Measurements from ENCODE around the gene ANKH. TPM values are rescaled to one million over a fixed set of nuclear protein-coding genes. Genes with fewer than 3 reads are reported as not detected.

ANKH gene
- polyA plus RNA-seq, 4 donors: 33.0 to 82.2 (median 41.9) TPM

DNA sequence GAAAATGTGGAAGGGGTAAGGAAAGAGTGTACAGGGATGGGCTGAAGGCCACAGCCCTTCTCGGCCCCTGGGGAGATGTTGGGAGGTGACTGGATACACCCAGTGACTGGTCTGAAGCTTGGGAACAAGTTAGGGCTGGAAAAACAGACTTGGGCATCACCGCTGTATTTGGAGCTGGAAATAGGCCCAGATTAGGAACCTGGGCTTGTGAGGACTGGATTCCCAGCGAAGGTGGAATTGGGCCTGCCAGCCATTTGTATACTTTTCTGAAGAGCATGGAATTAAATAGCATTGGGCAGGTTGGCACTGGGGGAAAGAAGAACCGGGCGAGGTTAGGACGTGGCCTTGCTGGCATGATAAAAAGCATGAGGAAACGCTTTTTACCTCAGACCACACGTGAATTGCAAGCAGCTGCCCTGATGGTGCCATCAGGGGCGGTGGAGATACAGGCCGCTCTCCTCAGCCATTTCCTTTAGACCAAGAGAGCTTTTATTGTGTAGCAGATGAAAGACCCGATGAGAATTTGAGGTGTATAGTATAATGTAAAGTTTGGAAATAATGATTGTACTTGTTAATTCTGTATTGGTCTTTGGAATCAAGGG is 169.2 kb downstream of the ANKH start:
- Histone ChIP-seq H3K27ac (ENCODE audit: low read depth in 1 of 3, low read length in 2 of 3) (no peak overlapping the region), H3K9me3 (ENCODE audit: control insufficient read depth in 2 of 2, insufficient read depth in 1 of 2, low read depth in 1 of 2, low read length in 1 of 2) (no peaks in the 10 kb centered on the region), H3K4me1 (ENCODE audit: control insufficient read depth in 3 of 3, insufficient read depth in 2 of 3, low read depth in 1 of 3, low read length in 2 of 3) (no peaks in the 10 kb centered on the region), H3K4me3 (ENCODE audit: low read depth in 1 of 3, low read length in 3 of 3) (no peak overlapping the region), H3K27me3 (ENCODE audit: control insufficient read depth in 3 of 3, insufficient read depth in 3 of 3, low read length in 3 of 3) (no peaks in the 10 kb centered on the region), H3K36me3 (ENCODE audit: control insufficient read depth in 3 of 3, insufficient read depth in 2 of 3, low read depth in 1 of 3, low read length in 3 of 3) (peaks cover 13 to 48% (median 17%) of the 10 kb centered on the region in 3 donors)
- 78 to 84% (median 80%) methylated on average over 11 of the region's 11 CpGs for WGBS, 3 donors
- FAIRE-seq (no peak), DNase-seq (no peak)

- Histone ChIP-seq H3K9me3 (ENCODE audit: control insufficient read depth in 2 of 2, insufficient read depth in 1 of 2, low read depth in 1 of 2, low read length in 1 of 2) (no peaks in the 10 kb centered on the region), H3K27ac (ENCODE audit: low read depth in 1 of 3, low read length in 2 of 3) (no peak overlapping the region), H3K27me3 (ENCODE audit: control insufficient read depth in 3 of 3, insufficient read depth in 3 of 3, low read length in 3 of 3) (no peaks in the 10 kb centered on the region), H3K4me3 (ENCODE audit: low read depth in 1 of 3, low read length in 3 of 3) (no peak overlapping the region), H3K4me1 (ENCODE audit: control insufficient read depth in 3 of 3, insufficient read depth in 2 of 3, low read depth in 1 of 3, low read length in 2 of 3) (no peaks in the 10 kb centered on the region), H3K36me3 (ENCODE audit: control insufficient read depth in 3 of 3, insufficient read depth in 2 of 3, low read depth in 1 of 3, low read length in 3 of 3) (peaks cover 13 to 54% (median 17%) of the 10 kb centered on the region in 3 donors)
- FAIRE-seq: no peak
- WGBS, 3 donors: 96 to 98% (median 97%) methylated on average over 10 of the region's 10 CpGs
- no peak for DNase-seq
Observed at GRCh38 chr5:14701556-14701955, 170.0 kb downstream of the ANKH start.

DNA sequence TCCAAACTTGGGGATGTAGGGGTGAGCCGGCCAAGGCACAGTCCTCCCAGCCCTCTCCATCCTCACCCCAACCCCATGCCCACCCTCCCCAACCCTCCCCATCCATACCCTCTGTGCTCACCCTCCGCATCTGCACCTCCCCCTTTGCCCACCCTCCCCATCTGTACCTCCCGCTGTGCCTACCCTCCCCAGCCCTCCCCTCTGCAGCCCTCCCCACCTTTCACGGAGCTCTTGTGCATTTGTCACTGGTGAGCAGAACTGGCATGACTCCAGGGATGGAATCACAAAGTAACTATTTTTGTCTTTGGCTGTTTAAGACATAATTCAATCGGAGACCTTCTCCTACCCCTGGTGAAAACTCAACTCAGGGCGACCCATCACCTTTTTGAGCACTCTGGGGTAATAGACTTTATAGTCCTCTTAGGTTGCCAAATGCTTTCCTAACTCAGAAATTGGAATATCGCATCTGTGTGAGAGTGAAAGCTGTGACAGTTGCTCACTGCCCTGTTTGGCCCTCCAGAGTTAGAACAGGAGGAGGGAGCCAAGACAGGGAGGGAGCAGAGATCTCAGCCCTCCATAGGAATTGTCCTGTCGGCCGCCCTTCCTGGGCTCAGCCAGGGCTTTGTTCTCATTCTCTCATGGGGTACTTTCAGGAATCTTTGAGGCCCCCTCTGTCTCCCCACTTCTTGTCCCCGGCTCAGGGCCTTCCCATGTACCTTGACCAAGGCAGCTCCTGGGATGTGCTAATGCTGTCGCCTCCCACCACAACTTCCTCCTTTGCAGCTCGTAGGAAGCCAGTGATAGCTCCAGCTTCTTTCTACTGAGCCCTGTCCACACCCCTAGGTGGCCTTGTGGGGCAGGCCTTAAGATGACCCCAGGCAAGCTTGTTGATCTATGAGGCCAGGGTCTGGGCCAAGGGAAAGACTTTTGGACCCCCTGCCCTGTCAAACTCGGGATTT is 170.8 kb downstream of the ANKH start:
- WGBS, 3 donors: 71 to 78% (median 77%) methylated on average over 13 of the region's 13 CpGs
- Histone ChIP-seq H3K27me3 (ENCODE audit: control insufficient read depth in 3 of 3, insufficient read depth in 3 of 3, low read length in 3 of 3) (no peaks in the 10 kb centered on the region), H3K4me3 (ENCODE audit: low read depth in 1 of 3, low read length in 3 of 3) (no peak overlapping the region), H3K27ac (ENCODE audit: low read depth in 1 of 3, low read length in 2 of 3) (no peak overlapping the region), H3K9me3 (ENCODE audit: control insufficient read depth in 2 of 2, insufficient read depth in 1 of 2, low read depth in 1 of 2, low read length in 1 of 2) (no peaks in the 10 kb centered on the region), H3K4me1 (ENCODE audit: control insufficient read depth in 3 of 3, insufficient read depth in 2 of 3, low read depth in 1 of 3, low read length in 2 of 3) (no peaks in the 10 kb centered on the region), H3K36me3 (ENCODE audit: control insufficient read depth in 3 of 3, insufficient read depth in 2 of 3, low read depth in 1 of 3, low read length in 3 of 3) (peaks cover 12 to 54% (median 21%) of the 10 kb centered on the region in 3 donors)
- FAIRE-seq (no peak), DNase-seq (no peak)

DNA sequence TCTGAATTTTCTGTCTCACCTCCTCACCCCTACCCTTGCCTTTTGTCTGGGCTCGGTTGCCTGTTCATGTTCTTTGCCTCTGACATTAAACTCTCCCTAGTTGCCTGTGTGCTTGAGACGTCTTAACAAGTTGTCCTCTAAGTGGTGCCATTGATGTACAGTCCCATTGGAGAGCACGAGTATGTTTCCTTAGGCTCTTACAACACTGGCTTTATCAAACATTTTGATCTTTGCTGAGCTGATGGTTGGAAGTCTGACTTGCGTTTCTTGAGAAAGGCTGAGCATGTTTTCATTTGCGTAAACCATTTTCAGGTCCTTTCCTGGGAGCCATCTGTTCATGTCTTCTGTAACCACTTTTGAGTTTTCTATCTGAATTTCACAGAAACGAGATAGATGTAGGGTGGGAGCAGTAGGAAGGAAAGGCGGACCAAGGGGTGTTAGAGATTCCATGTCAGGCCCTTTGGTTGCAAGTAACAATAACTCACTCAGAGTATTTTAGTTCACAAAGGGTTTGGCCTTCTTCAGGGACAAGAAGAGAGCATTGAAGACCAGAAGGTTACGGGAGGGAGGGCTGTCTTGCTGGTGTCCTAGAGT is 171.7 kb downstream of the ANKH start:
- Histone ChIP-seq H3K36me3 (ENCODE audit: control insufficient read depth in 3 of 3, insufficient read depth in 2 of 3, low read depth in 1 of 3, low read length in 3 of 3) (peaks cover 9 to 47% (median 20%) of the 10 kb centered on the region in 3 donors), H3K9me3 (ENCODE audit: control insufficient read depth in 2 of 2, insufficient read depth in 1 of 2, low read depth in 1 of 2, low read length in 1 of 2) (no peaks in the 10 kb centered on the region), H3K4me1 (ENCODE audit: control insufficient read depth in 3 of 3, insufficient read depth in 2 of 3, low read depth in 1 of 3, low read length in 2 of 3) (no peaks in the 10 kb centered on the region), H3K27me3 (ENCODE audit: control insufficient read depth in 3 of 3, insufficient read depth in 3 of 3, low read length in 3 of 3) (no peaks in the 10 kb centered on the region), H3K27ac (ENCODE audit: low read depth in 1 of 3, low read length in 2 of 3) (no peak overlapping the region), H3K4me3 (ENCODE audit: low read depth in 1 of 3, low read length in 3 of 3) (no peak overlapping the region)
- DNase-seq (no peak), FAIRE-seq (no peak)
- WGBS, 3 donors: 84 to 91% (median 87%) methylated on average over 8 of the region's 8 CpGs

- no peaks in the 10 kb centered on the region for H3K9me3 ChIP-seq (ENCODE audit: control insufficient read depth in 2 of 2, insufficient read depth in 1 of 2, low read depth in 1 of 2, low read length in 1 of 2)
Observed at GRCh38 chr5:14699159-14699558, 172.4 kb downstream of the ANKH start.

DNA sequence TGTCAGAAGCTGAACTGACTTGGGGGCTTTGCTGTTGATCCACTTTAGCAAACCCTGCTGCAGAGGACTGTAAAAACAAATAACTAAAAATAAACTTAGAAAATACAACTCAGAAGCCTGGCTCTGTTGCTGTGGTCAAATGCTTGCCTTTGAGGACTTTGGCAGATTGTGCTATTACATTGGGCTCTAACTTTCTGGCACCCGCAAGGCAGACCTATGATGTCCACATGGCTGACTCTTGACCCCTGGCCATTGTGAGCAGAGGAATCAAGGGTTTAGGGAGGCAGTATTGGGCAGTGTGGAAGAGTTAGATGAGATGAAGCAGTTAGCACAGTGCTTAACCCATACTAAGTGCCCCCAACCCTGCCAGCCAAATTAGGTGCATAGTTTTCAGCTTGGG is 173.1 kb downstream of the ANKH start:
- H3K27ac ChIP-seq (ENCODE audit: low read depth in 1 of 3, low read length in 2 of 3): no peak overlapping the region
- no peaks in the 10 kb centered on the region for H3K9me3 ChIP-seq (ENCODE audit: control insufficient read depth in 2 of 2, insufficient read depth in 1 of 2, low read depth in 1 of 2, low read length in 1 of 2)
- WGBS, 3 donors: 89 to 92% (median 92%) methylated on average over 1 of the region's 1 CpG
- peaks cover 9 to 49% (median 28%) of the 10 kb centered on the region in 3 donors for H3K36me3 ChIP-seq (ENCODE audit: control insufficient read depth in 3 of 3, insufficient read depth in 2 of 3, low read depth in 1 of 3, low read length in 3 of 3)
- DNase-seq (no peak), FAIRE-seq (no peak)
- H3K4me3 ChIP-seq (ENCODE audit: low read depth in 1 of 3, low read length in 3 of 3): no peak overlapping the region
- no peaks in the 10 kb centered on the region for H3K27me3 ChIP-seq (ENCODE audit: control insufficient read depth in 3 of 3, insufficient read depth in 3 of 3, low read length in 3 of 3)
- no peaks in the 10 kb centered on the region for H3K4me1 ChIP-seq (ENCODE audit: control insufficient read depth in 3 of 3, insufficient read depth in 2 of 3, low read depth in 1 of 3, low read length in 2 of 3)

More at GRCh38 chr5:14699159-14699558, 172.4 kb downstream of the ANKH start:
- FAIRE-seq (no peak), DNase-seq (no peak)
- Histone ChIP-seq H3K4me3 (ENCODE audit: low read depth in 1 of 3, low read length in 3 of 3) (no peak overlapping the region), H3K36me3 (ENCODE audit: control insufficient read depth in 3 of 3, insufficient read depth in 2 of 3, low read depth in 1 of 3, low read length in 3 of 3) (peaks cover 9 to 47% (median 21%) of the 10 kb centered on the region in 3 donors), H3K27ac (ENCODE audit: low read depth in 1 of 3, low read length in 2 of 3) (no peak overlapping the region), H3K27me3 (ENCODE audit: control insufficient read depth in 3 of 3, insufficient read depth in 3 of 3, low read length in 3 of 3) (no peaks in the 10 kb centered on the region), H3K4me1 (ENCODE audit: control insufficient read depth in 3 of 3, insufficient read depth in 2 of 3, low read depth in 1 of 3, low read length in 2 of 3) (no peaks in the 10 kb centered on the region)
- WGBS, 3 donors: 99 to 100% (median 100%) methylated on average over 2 of the region's 2 CpGs

DNA sequence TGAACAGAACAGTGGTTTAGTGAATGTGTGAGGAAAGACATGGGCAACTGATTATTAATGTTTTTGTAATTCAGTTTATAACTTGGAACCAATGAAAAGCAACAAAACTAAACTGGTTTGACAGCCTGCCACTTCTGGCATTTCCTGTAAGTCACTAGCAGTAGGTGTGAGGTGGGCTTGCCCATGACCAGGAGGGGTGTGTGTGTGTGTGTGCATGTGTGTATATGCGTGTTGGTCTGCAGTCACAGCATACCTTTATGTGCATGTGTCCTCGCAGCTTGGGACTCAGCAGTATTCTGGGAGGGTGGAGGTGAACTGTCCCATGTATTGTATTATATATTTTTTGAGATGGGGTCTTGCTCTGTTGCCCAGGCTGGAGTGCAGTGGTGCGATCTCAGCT is 174.7 kb downstream of the ANKH start:
- H3K36me3 ChIP-seq (ENCODE audit: control insufficient read depth in 3 of 3, insufficient read depth in 2 of 3, low read depth in 1 of 3, low read length in 3 of 3): peaks cover 11 to 44% (median 31%) of the 10 kb centered on the region in 3 donors
- no peaks in the 10 kb centered on the region for H3K4me1 ChIP-seq (ENCODE audit: control insufficient read depth in 3 of 3, insufficient read depth in 2 of 3, low read depth in 1 of 3, low read length in 2 of 3)
- H3K27ac ChIP-seq (ENCODE audit: low read depth in 1 of 3, low read length in 2 of 3): no peak overlapping the region
- WGBS, 3 donors: 97 to 100% (median 98%) methylated on average over 3 of the region's 3 CpGs
- H3K4me3 ChIP-seq (ENCODE audit: low read depth in 1 of 3, low read length in 3 of 3): no peak overlapping the region
- H3K9me3 ChIP-seq (ENCODE audit: control insufficient read depth in 2 of 2, insufficient read depth in 1 of 2, low read depth in 1 of 2, low read length in 1 of 2): no peaks in the 10 kb centered on the region
- FAIRE-seq (no peak), DNase-seq (no peak)
- H3K27me3 ChIP-seq (ENCODE audit: control insufficient read depth in 3 of 3, insufficient read depth in 3 of 3, low read length in 3 of 3): no peaks in the 10 kb centered on the region

DNA sequence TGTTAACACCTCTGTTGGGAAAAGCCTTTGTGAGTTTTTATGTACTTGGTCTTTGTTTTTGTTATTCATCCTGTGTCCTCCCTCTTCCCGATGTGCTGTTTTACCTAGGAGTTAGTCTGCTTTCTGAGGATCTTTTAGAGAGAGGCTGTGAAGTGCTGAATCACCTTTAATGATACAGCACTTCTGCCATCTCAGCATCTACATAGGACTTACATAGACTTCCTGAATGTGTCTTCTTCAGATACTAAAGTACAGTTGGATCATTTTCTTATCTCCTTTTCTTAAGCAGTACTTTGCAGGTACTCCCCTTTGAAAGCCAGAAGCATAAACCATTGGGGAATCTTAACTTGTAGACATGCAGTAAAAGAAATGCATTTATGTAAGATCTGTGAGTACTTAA is 175.5 kb downstream of the ANKH start:
- H3K4me1 ChIP-seq (ENCODE audit: control insufficient read depth in 3 of 3, insufficient read depth in 2 of 3, low read depth in 1 of 3, low read length in 2 of 3): no peaks in the 10 kb centered on the region
- peaks cover 15 to 36% (median 31%) of the 10 kb centered on the region in 3 donors for H3K36me3 ChIP-seq (ENCODE audit: control insufficient read depth in 3 of 3, insufficient read depth in 2 of 3, low read depth in 1 of 3, low read length in 3 of 3)
- WGBS, 3 donors: 50 to 78% (median 77%) methylated on average over 1 of the region's 1 CpG
- DNase-seq (no peak), FAIRE-seq (no peak)
- no peaks in the 10 kb centered on the region for H3K9me3 ChIP-seq (ENCODE audit: control insufficient read depth in 2 of 2, insufficient read depth in 1 of 2, low read depth in 1 of 2, low read length in 1 of 2)
- H3K27ac ChIP-seq (ENCODE audit: low read depth in 1 of 3, low read length in 2 of 3): no peak overlapping the region
- H3K4me3 ChIP-seq (ENCODE audit: low read depth in 1 of 3, low read length in 3 of 3): no peak overlapping the region
- no peaks in the 10 kb centered on the region for H3K27me3 ChIP-seq (ENCODE audit: control insufficient read depth in 3 of 3, insufficient read depth in 3 of 3, low read length in 3 of 3)
